Activated CD8-positive, alpha-beta memory T cell treated with anti-CD3 and anti-CD28 coated beads for 1 hour (primary cell): ENCODE data around the gene KIF1A.

Experiments
- DNase-seq, 2 donors: peaks; one replicate each; pipeline ENCODE4 v3.0.0-alpha.2; 2020; ENCODE audit warnings: low read depth in 1 of 2; ENCODE audit errors: extremely low read depth in 1 of 2

The KIF1A gene

GRCh38 chr2:240821429-240821778 lies 1.4 kb upstream of the KIF1A start:
- DNase-seq, result no peak

GRCh38 chr2:240820607-240821428 lies 799 bp upstream of the KIF1A start:
- no peak for DNase-seq

GRCh38 chr2:240819126-240819857 lies 727 bp downstream of the KIF1A start:
- DNase-seq, result no peak

GRCh38 chr2:240818293-240819125 lies 1.5 kb downstream of the KIF1A start:
- no peak for DNase-seq

GRCh38 chr2:240817496-240818292 lies 2.3 kb downstream of the KIF1A start:
- DNase-seq, result no peak

GRCh38 chr2:240816584-240817495 lies 3.2 kb downstream of the KIF1A start:
- no peak for DNase-seq

- DNase-seq, result no peak
Observed at GRCh38 chr2:240815761-240816583, 4.0 kb downstream of the KIF1A start.

- DNase-seq, result no peak
Observed at GRCh38 chr2:240814946-240815760, 4.9 kb downstream of the KIF1A start.

GRCh38 chr2:240814280-240814679 lies 5.7 kb downstream of the KIF1A start:
- DNase-seq, result no peak

- no peak for DNase-seq
Observed at GRCh38 chr2:240813231-240813921, 6.6 kb downstream of the KIF1A start.

GRCh38 chr2:240812721-240813120 lies 7.3 kb downstream of the KIF1A start:
- no peak for DNase-seq

GRCh38 chr2:240812301-240812680 lies 7.7 kb downstream of the KIF1A start:
- no peak for DNase-seq

GRCh38 chr2:240811346-240812300 lies 8.4 kb downstream of the KIF1A start:
- DNase-seq, result no peak

- no peak for DNase-seq
Observed at GRCh38 chr2:240810621-240811020, 9.4 kb downstream of the KIF1A start.

GRCh38 chr2:240810199-240810598 lies 9.8 kb downstream of the KIF1A start:
- DNase-seq, result no peak

GRCh38 chr2:240809276-240809675 lies 10.7 kb downstream of the KIF1A start:
- no peak for DNase-seq
